Skin epidermis (tissue), 12 donors: ENCODE measurements around the gene CNNM3.

Experiments
- H3K27ac ChIP-seq, 21 experiments: fragments of 200-600 bp; sonication (generic) in 11 of 21; one replicate each; pipeline ENCODE4 v1.5.0; 2020; ENCODE audit warnings: mild to moderate bottlenecking in 3 of 21, inconsistent platforms in 2 of 21, moderate library complexity in 2 of 21
- H3K4me3 ChIP-seq, 7 experiments: fragments of 200-600 bp; sonication (generic) in 2 of 7; one replicate each; pipeline ENCODE4 v1.5.0; 2020; ENCODE audit warnings: inconsistent platforms in 2 of 7, mild to moderate bottlenecking in 2 of 7, moderate library complexity in 1 of 7

The CNNM3 gene

GRCh38 chr2:96813656-96814055 lies 2.4 kb upstream of the CNNM3 start:
- Histone ChIP-seq H3K4me3 (no peak overlapping the region), H3K27ac (no peak overlapping the region)

- Histone ChIP-seq H3K27ac (peak overlapping the region in 20 of 21 experiments; percentile 55 to 92 (median 86)), H3K4me3 (peak overlapping the region; percentile 72 to 94 (median 81))
These were observed 542 bp upstream of the CNNM3 start for GRCh38 chr2:96815326-96816126.

- Histone ChIP-seq H3K27ac (peak overlapping the region in 3 of 21 experiments; percentile 44 to 61 (median 58)), H3K4me3 (peak overlapping the region; percentile 30 to 94 (median 81))
These were observed 1.0 kb downstream of the CNNM3 start for GRCh38 chr2:96816836-96817702.

- no peak overlapping the region for H3K27ac ChIP-seq
- H3K4me3 ChIP-seq: peak overlapping the region in 2 of 7 experiments; percentile 82 to 84
These were observed 1.8 kb downstream of the CNNM3 start for GRCh38 chr2:96817882-96818281.

- Histone ChIP-seq H3K4me3 (no peak overlapping the region), H3K27ac (no peak overlapping the region)
These were observed 3.2 kb downstream of the CNNM3 start for GRCh38 chr2:96819128-96819875.

- Histone ChIP-seq H3K4me3 (no peak overlapping the region), H3K27ac (no peak overlapping the region)
These were observed 3.9 kb downstream of the CNNM3 start for GRCh38 chr2:96819876-96820511.

GRCh38 chr2:96821113-96821675 lies 5.1 kb downstream of the CNNM3 start:
- no peak overlapping the region for H3K4me3 ChIP-seq
- H3K27ac ChIP-seq: peak overlapping the region in 1 of 21 experiments; percentile 22

- H3K27ac ChIP-seq: no peak overlapping the region
- H3K4me3 ChIP-seq: no peak overlapping the region
These were observed 6.7 kb downstream of the CNNM3 start for GRCh38 chr2:96822786-96823185.

GRCh38 chr2:96823198-96823597 lies 7.1 kb downstream of the CNNM3 start:
- Histone ChIP-seq H3K27ac (no peak overlapping the region), H3K4me3 (no peak overlapping the region)

GRCh38 chr2:96824079-96824870 lies 8.2 kb downstream of the CNNM3 start:
- no peak overlapping the region for H3K27ac ChIP-seq
- H3K4me3 ChIP-seq: no peak overlapping the region

GRCh38 chr2:96825057-96825456 lies 9.0 kb downstream of the CNNM3 start:
- Histone ChIP-seq H3K27ac (no peak overlapping the region), H3K4me3 (no peak overlapping the region)

- no peak overlapping the region for H3K27ac ChIP-seq
- H3K4me3 ChIP-seq: no peak overlapping the region
These were observed 10.6 kb downstream of the CNNM3 start for GRCh38 chr2:96826546-96827278.

- H3K4me3 ChIP-seq: no peak overlapping the region
These were observed 12.4 kb downstream of the CNNM3 start for GRCh38 chr2:96828436-96828835.

GRCh38 chr2:96828874-96829273 lies 12.8 kb downstream of the CNNM3 start:
- no peak overlapping the region for H3K4me3 ChIP-seq
- H3K27ac ChIP-seq: no peak overlapping the region

More at GRCh38 chr2:96828436-96828835, 12.4 kb downstream of the CNNM3 start:
- no peak overlapping the region for H3K27ac ChIP-seq

GRCh38 chr2:96830044-96830562 lies 14.0 kb downstream of the CNNM3 start:
- H3K27ac ChIP-seq: peak overlapping the region in 1 of 21 experiments; percentile 2

GRCh38 chr2:96831679-96832078 lies 15.6 kb downstream of the CNNM3 start:
- Histone ChIP-seq H3K4me3 (no peak overlapping the region), H3K27ac (no peak overlapping the region)

More at GRCh38 chr2:96830044-96830562, 14.0 kb downstream of the CNNM3 start:
- no peak overlapping the region for H3K4me3 ChIP-seq

GRCh38 chr2:96832408-96832753 lies 16.3 kb downstream of the CNNM3 start:
- H3K4me3 ChIP-seq: no peak overlapping the region
- peak overlapping the region in 1 of 21 experiments; percentile 20 for H3K27ac ChIP-seq
